ENCODE data around the gene SPTBN1.

Gene SPTBN1

DNA sequence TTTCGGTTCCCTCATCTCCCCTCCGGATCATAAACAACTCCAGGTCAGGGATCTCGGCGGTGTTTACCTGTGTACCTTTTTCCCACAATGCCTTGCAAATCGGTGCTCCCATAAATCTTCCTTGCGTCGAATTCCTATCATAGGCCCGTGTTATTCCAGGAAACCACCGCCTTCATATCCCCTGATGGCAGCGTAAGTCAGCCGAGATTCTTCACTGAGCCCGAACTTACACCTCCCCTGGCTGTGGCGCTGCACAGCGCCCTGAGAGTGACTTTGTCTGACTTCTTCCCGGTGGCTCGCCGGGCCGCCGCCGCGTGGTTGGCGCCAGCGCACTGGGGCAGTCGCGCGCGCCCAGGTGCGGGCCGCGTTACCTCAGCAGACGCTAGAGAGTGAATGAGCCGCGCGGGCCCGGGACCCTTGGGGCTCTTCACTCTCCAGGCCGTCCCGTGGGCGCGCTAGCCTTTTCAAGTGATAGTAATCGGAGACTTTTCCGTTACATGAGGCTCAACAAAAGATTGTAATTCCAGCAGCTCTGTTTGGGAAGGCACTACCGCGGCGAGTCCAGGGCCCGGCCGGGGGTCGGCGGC lies 101.6 kb downstream of the SPTBN1 start:
- no peak for DNase-seq

DNA sequence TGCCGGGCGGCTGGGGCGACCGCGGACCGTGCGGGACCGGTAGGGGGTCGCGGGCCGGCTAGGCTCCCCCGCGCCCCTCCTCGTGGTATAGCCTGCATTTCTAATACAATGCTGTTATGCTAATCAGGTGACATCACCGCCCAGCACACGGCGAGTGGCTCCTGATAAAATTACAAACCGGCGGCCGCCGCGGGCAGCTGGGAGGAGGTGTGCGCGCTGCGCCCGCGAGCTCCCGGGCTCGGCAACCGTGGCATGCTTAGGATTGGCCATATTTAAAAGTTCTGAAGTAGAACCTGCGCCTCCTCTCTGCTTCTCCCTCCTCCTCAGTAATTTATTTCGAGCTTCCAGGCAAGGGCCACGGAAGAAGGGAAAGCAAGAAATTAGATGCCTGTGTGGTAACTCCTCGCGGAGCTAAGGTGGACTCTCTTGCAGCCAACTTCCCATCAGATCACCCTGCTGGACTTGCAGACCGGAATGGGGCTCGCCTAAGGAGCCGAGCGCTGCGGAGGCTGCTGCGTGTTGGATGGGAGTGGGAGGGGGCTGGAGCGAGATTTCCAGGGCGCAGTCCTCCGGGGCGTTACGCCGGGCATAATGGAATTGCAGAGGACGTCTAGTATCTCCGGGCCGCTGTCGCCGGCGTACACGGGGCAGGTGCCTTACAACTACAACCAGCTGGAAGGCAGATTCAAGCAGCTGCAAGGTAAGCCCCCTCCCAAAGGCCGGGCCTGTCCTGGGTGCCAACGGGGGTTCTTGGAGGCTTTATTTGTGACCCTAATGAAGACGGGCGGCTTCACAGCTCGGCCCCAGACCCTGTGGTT lies 102.3 kb downstream of the SPTBN1 start:
- peak; percentile 62 for DNase-seq

DNA sequence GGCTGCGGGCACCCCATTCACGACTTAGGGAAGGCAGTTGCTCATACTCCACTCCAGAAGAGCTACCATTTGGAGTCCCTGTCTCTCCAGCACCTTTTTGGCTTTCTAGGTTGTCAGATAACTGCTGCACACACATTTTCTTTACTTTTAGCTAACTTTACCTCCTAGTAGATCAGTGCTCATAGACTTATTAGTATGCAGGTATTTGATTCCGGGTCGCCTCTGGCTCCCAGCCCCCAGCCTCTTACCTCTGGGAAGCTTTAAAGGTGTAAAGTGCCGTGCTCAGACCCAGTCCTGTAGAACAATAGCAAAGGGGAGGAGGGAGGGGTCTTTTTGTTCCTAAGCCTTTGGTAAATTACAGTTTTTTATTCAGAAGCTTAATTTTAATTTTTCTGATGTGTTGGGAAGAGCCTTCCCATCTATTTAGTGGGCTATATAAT lies 102.9 kb downstream of the SPTBN1 start:
- DNase-seq, result no peak

DNA sequence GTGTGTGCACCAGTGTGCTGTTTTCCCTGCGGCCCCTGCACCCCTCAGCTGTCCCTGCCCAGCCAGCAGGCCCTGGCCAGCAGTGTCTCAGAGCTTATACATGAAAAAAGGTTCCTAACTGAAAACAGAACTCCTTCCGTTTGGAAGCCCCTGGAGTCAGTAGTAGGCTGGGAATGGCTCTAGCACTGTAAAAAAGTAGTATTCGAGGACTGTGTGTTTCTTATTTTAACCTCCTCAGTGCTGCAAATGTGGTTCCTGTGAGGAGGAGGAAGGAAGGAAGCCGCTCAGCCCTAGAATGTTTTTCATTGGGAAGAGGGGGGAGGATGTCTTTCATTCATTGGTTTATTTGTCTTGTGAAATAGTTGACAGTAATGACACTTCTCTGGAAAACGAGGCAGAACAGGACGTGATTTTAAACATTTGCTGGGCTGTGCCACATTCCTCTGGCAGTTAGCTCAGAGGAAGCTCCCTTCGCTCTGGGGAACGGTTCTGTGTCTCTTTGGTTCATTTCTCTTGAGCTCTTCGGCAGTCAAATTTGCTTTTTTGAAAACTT lies 103.5 kb downstream of the SPTBN1 start:
- no peak for DNase-seq

DNA sequence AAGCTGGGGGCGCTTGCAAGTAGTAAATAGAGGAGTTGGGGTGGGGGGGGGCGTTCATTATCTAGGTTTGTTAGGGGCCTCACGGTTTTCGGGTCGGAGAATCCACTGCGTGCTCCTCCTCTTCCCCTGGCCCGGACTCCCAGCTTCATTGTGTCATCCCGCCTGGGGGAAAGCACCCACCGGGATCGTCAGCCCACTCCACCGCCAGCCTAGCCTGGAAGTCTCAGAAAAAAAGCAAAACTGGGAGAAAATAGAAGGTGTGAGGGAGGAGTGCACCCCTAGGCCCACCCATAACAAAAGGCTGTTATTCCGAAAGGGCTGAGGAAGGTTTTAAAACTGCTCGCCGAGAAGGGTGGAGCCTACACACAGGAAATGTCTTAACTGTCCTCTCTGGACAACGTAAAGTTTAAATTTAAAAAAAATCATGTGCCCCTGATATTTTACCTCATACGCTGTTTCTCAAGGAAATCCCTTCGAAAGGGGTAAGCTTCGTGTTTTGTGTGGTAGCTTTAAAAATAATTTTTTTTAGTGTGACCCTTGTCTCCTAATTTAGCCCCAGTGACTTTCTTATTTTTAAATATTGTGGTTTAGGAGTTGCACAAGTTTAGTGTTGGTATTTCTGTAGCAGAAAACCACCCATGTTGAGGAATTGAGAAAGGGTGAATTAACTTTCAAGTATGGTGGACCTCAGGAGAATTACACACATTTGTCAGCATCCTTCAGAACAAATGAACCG lies 104.2 kb downstream of the SPTBN1 start:
- no peak for DNase-seq

DNA sequence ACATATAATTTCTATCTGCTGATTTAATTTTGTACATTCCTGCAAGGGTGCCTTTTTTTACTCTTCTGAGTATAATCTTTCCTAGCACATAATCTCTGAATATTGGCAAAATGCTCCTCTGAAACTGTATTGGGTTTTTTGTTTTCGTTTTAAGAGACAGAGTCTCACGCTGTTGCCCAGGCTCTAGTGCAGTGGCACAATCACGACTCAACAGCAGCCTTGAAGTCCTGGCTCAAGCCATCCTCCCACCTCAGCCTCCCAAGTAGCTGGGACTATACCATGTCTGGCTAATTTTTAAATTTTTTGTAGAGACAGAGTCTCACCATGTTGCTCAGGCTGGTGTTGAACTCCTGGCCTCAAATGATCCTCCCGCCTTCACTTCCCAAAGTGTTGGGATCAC lies 104.9 kb downstream of the SPTBN1 start:
- no peak for DNase-seq

DNA sequence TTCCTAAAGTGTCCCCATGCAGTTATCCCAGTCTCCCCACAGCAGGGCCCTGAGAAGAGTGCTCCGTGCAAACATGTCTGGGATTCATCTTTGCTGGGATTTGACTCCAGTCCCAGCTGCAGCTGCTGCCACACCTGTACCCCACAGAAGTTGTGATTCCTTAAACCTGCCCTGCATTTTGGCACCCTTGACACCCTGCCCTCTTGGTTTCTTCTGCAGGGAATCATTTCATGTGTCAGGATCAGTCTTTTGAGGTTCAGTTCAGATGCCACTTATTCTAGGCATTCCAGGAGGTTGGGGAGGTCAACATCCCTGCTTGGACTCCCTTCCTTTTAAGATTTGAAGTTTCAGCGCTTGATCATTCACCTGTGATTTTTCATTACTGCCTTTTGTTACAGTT lies 108.3 kb downstream of the SPTBN1 start:
- no peak for DNase-seq

DNA sequence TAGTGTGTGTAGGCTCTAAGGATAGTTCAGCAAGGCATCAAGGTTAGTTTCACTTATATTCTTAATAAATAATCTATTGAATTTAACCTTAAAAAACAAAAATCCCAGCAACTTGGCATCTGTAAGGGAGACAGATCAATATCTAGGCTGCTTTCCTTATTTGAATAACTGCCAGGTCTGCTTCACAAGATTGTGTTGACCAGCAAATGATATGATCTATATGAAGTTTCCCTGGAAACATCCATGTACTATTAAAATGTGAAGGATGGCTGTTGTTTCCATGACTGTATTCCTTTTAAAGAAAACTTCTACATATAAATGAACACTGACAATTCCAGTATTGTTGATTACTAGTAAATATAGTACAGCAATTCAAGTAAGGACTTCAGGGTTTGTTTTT lies 109.4 kb downstream of the SPTBN1 start:
- DNase-seq, result no peak

DNA sequence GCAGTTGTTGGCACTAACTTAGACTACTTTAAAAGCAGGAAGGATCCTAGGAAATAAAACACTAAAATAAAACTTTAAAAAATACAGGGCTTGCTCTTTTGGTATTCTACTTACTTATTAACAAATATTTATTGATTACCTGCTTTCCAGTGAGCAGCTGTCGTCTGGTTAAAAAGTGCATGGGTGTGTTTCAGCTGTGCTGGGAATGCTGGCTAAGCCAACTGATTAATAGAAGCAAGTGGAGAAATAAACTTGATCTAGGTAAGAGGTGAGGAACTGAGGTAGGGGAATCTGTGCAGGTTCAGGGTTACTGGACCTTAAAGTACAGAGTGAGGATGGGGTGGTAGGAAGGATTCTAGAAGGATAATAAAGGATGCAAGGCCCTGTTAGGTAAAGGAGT lies 110.8 kb downstream of the SPTBN1 start:
- no peak for DNase-seq

DNA sequence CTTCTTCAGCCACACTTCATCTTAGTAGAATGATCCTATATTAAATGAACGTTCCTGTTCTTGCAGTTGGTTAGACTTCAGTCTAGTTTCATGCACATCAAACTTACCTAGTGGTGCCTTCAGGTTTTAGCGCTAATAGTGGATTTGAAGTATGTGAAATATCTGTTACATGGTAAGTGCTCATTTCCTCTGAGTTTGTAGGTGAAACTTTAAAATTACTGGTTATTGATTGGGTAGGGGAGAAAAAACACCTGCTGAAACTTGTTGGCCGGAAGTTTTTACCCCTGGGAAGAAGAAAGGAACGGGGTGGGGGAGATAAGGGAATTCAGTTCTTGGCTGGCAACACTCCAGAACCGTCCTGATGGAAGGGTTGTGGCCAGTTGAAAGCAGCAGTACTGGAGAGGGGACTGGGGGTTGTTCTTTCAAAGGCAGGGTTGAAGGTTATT lies 112.8 kb downstream of the SPTBN1 start:
- DNase-seq, result no peak

DNA sequence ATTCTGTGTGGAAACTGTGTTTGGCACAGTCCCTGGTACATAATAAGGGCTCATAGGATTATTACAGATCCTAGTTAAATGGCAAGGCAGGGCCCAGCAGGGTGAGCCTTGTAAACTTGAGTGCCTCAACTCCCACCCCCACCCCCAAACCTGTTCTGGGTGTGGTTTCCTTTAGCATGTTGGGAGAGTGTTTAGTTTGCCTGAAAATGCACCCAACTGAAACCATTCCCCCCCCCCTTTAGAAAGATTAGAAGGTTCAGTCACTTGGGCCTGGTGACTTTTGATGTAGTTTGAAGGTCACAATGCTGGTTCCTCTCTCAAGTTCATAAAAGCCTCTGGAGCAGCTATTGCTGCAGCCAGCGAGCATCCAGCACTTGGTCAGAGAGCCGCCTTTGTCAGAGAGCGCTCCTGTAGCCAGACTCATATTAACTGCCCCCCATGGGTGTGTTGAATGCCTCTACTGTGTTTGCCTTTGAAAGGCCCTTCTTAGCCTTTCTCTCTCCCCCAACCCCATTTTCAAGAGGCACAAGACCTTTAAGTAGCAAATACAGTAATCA lies 113.7 kb downstream of the SPTBN1 start:
- no peak for DNase-seq

DNA sequence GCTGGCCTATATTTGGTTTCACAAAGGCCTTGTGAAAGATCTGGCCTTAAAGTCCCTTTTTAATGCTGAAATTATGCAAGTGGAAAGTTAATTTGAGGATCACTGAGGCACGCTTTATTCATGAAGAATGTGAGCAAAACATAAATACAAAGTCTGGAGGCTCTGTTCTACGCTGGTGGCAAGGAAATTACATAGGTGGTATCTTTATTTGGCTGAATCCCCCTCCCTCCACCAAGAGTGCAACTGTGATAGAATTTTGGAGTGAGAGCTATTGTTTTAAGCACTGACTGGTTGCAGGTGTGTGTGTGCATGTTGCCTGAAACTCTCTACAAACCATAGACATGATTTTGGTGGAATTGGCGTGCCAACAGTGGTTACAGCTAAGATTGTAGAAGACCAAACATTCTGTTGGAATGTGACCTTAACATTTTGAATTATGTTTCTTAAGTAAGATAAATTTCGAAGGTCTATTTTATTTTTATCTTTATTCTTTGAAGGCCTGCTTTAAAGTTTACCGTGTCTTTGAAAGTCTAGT lies 114.3 kb downstream of the SPTBN1 start:
- DNase-seq, result no peak

DNA sequence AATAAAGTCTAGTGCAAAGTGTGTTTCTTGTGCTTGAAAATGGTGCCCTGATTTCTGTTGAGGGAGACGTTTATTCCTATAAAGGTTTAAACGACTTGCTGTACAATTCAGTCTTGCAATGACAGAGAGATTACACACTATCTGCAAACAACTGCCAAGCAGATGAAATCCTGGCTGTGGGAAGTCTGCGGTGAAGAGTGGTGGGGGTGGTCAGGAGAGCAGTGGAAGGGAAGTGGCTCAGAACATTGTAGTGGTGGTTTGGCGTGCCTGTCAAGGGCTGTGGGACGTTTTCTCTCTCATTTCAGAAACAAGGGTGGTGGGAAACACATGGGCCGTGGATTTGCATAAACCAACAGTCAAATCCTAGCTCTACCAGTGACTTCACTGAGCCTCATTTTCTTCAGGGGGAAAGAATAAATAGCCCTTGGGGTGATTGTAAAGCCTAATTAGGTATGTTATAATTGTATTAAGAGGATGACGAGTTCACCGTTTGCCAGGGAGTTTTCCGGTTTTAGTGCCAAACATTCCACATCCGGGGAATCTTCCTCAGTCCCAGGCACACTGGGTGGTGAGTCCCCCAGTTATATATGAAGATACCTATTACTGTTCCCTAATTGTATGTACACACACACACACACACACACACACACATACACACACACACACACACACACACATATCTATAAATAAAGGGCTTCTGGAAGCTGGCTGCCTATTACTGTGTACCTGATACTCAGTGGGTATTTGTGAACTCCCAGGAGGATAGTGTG lies 115.0 kb downstream of the SPTBN1 start:
- DNase-seq, result no peak

DNA sequence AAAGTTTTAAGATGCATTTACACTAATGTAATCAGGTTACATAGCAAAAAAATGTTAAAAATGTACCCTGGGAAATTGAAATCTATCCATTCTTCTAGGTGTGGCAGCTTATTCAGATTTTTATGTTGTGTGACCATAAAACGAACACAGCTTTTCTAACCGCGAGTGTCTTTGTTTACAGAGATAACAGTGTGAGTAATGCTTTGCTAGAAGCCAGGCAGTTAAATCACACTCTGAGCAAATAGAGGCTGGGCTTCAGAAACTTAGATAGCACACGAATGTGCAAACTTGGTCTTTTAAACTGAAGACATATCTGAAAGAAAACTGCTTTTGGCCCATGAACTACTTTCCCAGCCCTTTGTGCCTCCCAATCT lies 116.1 kb downstream of the SPTBN1 start:
- DNase-seq, result no peak

DNA sequence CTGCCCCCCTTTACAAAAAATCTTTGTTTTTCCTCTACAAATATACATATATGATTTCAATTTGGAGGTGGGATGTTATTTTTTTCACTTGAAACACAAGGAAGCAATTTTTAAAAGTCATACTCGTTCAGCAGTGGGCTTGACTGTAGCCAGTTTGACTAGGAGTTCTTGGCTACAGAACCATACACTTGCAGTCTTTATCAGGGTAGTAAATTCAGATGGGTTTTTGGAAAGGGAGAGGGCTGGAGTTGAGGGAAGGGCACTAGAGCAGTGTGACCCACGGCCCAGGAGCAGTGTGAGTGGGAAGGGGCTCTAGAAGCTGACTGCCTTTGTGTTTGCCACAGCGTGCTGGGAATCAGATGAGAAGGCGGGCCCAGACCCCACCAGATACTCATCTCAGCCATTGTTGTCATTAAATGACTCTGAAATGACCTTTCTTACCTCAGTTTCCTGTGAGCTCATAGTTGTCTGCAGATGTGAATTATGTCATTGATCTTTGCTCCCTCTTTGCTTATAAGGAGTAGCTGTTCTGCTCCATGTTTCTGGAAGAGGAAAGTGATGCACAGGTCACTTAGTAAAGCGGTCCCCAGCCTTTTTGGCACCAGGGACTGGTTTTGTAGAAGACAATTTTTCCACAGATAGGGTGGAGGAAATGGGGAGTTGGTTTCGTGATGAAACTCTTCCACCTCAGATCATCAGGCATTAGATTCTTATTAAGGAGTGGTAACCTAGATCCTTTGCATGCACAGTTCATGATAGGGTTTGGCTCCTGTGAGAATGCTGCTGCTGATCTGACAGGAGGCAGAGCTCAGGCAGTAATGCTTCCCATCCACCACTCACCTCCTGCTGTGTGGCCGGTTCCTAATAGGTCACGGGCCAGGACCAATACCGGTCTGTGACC lies 116.8 kb downstream of the SPTBN1 start:
- DNase-seq, result no peak

DNA sequence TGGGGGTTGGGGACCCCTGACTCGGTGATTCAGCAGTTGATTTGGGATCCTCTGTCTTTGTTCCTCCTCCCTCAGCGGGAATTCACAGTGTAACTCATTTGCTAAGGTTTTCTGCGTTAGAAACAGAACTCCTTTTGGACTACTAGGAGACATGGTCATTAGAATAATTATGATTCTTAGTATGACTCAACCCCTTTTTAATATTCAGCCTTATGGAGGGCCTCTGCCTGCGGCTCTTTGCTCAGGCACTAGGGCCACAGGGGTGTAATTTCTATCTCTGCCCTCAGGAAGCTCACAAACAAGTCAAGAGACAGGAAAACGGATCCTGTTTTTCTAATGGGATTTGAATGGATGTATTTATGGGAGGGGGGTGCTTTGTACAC lies 117.4 kb downstream of the SPTBN1 start:
- no peak for DNase-seq

DNA sequence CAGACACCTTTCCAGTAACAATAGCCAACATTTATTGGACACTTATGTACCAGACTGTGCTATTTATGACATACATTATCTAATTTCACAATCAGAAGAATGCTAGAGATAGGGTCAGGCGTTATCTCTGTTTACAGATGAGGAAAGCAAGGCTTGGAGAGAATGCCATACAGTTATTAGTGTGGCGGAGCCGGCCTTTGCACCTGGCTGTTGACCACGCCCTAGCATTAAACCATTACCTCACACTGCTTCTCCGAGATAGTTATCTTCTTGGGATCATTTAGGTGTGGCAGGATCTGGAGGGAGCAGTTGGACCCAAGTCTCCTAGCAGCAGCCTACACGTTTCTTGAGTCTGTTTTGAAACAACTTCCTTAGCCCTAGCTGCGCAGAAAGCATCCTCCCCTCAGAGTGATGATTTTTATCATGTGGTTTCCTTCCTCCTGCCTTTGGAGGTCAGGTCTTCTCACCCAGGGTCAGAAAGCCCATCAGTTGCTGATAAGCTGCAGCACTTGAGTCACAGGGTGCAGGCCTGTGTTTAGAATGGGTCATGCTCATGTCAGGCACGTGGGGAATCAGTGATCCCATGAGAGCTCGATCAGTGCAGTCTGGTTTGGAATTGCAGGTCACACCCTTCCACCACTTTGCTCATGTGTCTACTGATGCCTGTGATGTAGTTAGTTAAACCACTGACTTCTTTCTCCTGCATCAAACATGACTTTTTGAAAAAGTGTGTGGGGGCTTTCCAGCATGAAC lies 118.2 kb downstream of the SPTBN1 start:
- DNase-seq, result no peak

DNA sequence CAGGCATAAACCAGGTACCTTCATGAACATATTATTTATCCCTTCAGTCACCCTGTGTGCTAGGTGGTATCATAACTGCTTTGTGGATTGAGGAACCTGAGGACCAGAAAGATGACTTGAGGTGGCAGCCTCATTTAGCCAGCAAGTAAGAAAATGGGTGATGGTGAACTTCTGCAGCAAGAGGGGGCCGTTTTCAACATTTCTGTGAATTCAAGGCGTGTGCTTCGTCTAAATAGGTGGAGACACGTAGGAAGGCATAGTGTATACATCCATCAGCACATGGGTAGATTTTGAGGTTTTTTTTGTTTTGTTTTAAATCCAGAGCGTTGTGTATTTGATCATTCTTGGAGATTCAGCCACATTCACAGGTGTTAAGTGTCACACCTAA lies 118.7 kb downstream of the SPTBN1 start:
- DNase-seq, result no peak

DNA sequence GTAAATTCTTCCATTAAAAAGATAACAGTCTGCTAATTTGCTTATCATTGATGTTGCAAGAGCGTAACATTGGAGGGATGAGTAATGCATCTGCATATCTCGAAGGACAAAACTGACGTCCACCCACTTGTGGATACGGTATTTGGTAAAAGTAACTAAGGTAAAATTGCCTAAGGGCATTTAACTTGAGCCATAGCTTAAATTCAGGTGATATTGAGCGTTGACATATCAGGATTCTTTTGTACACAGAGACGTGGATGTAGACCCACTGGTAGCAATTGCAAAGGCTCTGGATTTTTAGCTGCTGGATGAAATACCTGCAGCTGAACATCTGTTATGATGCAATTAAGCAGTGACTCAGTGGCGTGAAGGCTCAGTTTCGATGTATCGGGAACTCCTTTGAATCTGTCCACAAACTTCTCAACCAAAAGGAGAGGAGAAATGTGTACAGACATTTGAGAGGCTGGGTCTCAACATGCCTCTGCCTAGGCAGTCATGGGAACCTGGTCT lies 119.3 kb downstream of the SPTBN1 start:
- no peak for DNase-seq

DNA sequence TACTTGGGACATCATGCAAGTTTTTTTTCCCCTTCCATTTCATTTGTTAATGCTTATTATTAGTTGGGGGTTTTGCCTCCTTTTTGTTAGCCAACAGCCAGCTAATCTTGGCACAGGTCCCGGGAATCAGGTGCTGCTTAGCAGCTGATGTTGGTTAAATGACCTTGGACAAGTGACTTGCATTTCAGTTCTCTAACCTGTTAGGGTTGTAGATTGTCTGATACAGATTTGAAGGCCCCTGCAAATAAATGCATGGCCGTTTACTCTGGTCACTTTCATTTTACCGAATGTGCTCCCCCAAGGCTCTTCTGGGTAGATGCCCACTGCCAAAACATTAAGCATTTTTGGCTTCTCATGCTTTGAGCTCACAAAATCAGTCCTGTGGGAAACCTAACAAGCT lies 120.9 kb downstream of the SPTBN1 start:
- DNase-seq, result no peak

All from NCI-H2081 treated with DMSO at 0.1 percent for 48 hours (cell line).